ENCODE results near the gene SLC35F1.
"Not testable (repeated sequence)": the region's sequence is repeated elsewhere in the genome, so short reads cannot be mapped to it uniquely, and the experiment has no call there.

SLC35F1 gene

DNA sequence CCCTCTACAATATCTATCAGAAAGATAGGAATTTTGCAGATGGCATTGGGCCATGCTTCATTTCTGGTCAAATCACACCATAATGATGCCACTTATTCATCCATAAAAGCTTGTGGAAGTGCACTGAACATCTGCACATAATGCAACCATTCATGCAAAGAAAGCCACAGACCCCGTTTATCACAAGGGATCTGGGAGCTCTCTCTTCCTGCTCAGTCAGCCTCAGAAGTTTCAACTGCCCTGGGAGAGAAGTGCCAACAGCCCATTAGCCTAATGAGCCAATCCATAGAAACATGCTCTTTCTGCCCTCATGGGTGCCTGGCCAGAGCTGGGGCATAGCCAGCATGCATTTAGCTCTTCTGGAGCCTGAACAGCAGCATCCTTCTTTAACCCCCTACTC lies 85.8 kb downstream of the SLC35F1 start:
- no peak for DNase-seq (ENCODE audit: low read depth)

- no peak for DNase-seq (ENCODE audit: low read depth)
These were observed 105.9 kb downstream of the SLC35F1 start for GRCh38 chr6:118012944-118013343.

- no peak for DNase-seq (ENCODE audit: low read depth)
These were observed 109.5 kb downstream of the SLC35F1 start for GRCh38 chr6:118016532-118016931.

DNA sequence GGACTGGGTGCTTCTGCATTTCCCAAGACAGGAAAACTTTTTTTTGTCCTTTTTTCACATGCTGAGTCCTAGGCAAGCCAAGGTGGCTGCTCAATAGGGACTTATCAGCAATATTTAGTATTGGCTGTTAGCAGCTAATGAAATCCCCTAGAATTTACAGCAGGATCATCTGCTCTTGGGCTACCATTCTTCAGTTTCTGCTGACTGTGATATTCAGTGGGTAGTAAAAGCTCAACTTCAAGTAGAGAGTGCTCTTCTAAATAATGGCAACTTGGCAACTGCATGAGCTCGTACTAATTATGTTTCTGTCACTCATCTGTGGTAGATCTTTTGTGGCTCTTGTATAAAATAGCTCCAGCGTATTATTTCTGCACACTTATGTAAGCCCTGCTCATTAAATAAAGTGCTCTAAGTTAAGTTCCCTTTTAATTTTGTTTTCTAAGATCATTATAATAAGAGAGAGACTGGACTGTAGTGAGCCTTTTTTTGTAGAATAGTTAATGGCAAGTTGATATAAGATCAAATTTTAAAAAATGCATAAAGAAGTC lies 110.3 kb downstream of the SLC35F1 start:
- no peak for DNase-seq (ENCODE audit: low read depth)

DNA sequence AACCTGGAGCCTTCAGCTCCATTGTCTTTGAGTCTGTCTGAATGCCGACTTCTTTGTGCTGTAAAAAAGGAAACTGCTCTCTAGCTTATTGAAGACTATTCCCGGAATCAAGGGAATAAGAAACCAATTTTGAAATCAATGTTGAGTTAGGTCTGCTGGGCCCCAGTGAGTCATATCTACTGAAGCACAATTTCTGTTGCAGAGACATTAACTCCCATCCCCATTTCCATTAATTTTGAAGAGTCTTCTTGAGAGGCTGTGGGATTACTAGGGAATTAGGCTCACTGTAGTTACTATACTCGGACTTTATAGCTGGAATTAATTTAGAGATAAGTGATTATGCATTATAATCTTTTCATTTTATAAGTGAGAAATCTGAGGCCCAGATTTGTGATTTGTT lies 116.7 kb downstream of the SLC35F1 start:
- DNase-seq (ENCODE audit: low read depth), result no peak

- no peak for DNase-seq (ENCODE audit: low read depth)
These were observed 122.9 kb downstream of the SLC35F1 start for GRCh38 chr6:118029967-118030366.

DNA sequence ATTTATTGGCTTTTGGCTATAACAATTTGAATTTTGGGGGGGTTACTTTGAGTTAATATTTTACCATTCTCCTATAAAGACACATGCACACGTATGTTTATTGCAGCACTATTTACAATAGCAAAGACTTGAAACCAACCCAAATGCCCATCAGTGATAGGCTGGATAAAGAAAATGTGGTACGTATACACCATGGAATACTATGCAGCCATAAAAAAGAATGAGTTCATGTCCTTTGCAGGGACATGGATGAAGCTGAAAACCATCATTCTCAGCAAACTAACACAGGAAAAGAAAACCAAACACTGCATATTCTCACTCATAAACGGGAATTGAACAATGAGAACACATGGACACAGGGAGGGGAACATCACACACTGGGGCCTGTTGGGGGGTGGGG lies 130.4 kb downstream of the SLC35F1 start:
- not testable (repeated sequence) for DNase-seq (ENCODE audit: low read depth)

DNA sequence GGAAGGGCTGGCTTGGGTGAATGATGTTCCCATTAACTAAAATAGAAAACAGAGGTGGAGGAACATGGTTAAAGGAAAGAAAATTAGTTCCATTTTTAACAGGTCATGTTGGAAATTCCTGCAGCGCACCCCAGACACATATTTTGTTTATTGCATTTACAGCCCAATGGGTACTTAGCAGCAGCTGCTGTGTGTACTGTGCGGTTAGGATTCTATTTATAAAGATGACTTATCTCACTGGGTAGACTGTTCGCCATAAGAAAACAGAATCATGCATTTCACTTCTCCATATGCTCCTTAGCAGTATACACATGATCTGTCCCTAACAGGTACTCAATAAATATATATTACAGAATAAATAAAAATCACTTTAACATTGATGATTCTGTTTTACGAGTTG lies 135.8 kb downstream of the SLC35F1 start:
- DNase-seq (ENCODE audit: low read depth), result no peak

GRCh38 chr6:118044275-118044674 lies 137.2 kb downstream of the SLC35F1 start:
- no peak for DNase-seq (ENCODE audit: low read depth)

GRCh38 chr6:118054082-118054481 lies 147.0 kb downstream of the SLC35F1 start:
- DNase-seq (ENCODE audit: low read depth), result no peak

DNA sequence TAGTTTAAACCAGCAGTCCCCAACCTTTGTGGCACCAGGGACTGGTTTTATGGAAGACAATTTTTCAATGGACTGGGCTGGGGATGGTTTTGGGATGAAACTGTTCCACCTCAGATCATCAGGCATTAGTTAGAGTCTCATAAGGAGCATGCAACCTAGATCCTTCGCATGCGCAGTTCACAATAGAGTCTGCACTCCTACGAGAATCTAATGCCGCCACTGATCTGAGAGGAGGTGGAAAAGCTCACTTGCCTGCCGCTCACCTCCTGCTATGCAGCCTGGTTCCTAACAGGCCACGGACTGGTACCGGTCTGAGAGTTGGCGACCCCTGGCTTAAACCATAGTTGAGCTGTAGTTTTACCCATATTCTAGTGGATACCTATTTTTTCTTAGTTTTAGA lies 154.6 kb downstream of the SLC35F1 start:
- DNase-seq (ENCODE audit: low read depth), result no peak

- DNase-seq (ENCODE audit: low read depth), result no peak
These were observed 173.5 kb downstream of the SLC35F1 start for GRCh38 chr6:118080547-118080946.

DNA sequence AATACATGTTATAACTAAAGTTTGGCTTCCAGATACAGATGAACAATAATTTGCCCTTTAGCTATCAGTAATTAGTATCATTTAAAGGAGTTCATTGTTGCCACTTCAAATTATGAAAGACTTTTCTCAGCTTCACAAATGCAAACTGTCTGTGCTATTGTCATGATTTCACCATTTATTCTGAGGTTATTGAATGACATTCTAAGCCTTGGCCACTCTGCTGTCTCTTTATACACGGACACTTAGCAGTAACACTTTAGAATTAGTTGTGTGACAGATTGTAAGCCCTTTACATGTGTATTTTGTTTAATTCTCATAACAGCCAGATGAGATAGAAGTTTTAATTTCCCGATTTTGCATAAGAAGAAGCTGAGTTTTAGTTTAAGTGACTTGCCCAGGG lies 176.6 kb downstream of the SLC35F1 start:
- DNase-seq (ENCODE audit: low read depth), result no peak

- DNase-seq (ENCODE audit: low read depth), result no peak
These were observed 178.6 kb downstream of the SLC35F1 start for GRCh38 chr6:118085665-118086064.

DNA sequence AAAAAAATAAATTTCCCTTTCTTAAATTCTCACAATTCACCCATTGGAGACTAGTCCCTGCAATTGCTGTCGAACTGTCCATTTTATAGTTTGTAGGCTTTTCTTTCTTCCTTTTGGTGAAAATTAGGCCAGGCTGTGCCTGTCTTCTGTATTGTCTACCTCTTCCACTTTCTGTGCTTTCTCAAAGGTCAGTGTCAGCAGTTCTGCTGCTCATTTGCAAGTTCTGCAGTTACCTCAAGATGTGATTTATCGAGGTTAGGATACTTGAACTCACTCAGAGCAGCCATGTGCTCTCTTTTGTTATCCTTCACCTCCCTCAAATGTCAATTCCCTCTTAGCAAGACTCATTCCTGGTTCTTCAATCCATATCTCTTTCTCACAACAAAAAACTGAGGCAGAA lies 179.1 kb downstream of the SLC35F1 start:
- no peak for DNase-seq (ENCODE audit: low read depth)

GRCh38 chr6:118092086-118092485 lies 185.0 kb downstream of the SLC35F1 start:
- no peak for DNase-seq (ENCODE audit: low read depth)

GRCh38 chr6:118097576-118097975 lies 190.5 kb downstream of the SLC35F1 start:
- DNase-seq (ENCODE audit: low read depth), result no peak

- no peak for DNase-seq (ENCODE audit: low read depth)
These were observed 193.7 kb downstream of the SLC35F1 start for GRCh38 chr6:118100717-118101116.

- no peak for DNase-seq (ENCODE audit: low read depth)
These were observed 194.2 kb downstream of the SLC35F1 start for GRCh38 chr6:118101220-118101619.

- DNase-seq (ENCODE audit: low read depth), result no peak
These were observed 194.8 kb downstream of the SLC35F1 start for GRCh38 chr6:118101831-118102345.

DNA sequence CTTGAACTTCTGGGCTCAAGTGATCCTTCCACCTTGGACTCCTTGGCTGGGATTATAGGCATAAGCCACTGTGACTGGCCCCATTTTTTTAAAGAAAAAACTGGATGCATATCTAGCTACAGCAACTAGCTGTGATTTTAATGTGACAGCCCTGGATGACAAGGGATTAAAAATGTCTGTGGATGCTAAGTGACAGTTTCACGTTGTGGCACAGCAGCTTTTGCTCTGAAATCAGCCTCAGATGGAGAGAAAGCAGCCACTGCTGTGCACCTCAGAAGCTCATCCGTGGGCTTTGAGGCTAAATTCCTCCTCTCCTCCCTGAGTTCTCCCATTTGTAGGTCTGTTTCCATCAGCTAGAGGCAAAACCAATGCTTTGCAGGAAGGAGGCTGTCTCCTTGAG lies 195.3 kb downstream of the SLC35F1 start:
- no peak for DNase-seq (ENCODE audit: low read depth)

DNA sequence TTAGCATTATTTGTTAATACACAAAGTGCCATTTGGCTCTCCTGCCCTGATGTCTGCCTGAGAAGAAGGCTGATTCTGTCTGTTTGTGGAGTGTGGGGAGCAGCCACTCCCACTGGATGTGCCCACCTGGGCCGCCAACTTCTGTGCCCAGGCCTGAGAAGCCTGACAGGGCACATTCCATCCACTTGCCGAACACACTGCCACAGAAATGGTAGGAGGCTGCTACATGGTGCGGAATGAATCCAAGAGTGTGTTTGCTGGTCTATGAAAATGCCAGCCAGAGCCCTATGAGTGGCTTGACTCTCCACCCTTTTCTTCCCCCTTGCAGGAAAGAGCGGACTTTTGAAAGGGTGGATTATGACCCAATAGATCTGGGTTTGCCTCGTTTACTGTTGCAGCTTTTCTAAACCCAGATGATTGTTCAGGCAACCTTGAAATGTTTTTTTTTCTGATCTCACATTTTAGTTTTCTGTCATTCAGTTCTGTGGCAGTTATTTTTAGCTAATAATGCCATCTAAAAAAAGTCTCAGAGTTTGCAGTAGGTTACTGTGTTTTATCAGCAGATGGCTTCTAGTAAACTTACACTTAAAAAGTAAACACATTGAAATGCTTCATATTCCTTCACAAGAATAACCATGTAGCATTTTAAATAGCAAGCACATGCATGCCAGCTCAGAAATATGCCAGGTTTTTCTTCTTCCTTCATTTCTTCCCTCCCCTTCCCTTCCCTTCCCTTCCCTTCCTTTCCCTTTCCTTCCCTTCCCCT lies 196.5 kb downstream of the SLC35F1 start:
- DNase-seq (ENCODE audit: low read depth), result no peak

GRCh38 chr6:118122161-118122725 lies 215.2 kb downstream of the SLC35F1 start:
- no peak for DNase-seq (ENCODE audit: low read depth)
